Right lobe of liver (tissue), 4 donors: Measurements from ENCODE around the gene DKK2.

Experiments used
- CTCF ChIP-seq, 4 donors: fragments of 200-600 bp in 3 of 4; fragments of 450-650 bp in 1 of 4; IDR thresholded peaks; one replicate each; pipeline versions ENCODE4 v1.5.1 to v1.8.0; 2016 to 2022; ENCODE audit warnings: antibody characterized with exemption in 4 of 4, mild to moderate bottlenecking in 2 of 4
- POLR2A ChIP-seq: fragments of 450-650 bp; IDR thresholded peaks from one replicate; pipeline ENCODE4 v1.6.1; 2017; ENCODE audit warnings: antibody characterized with exemption, mild to moderate bottlenecking
- donor health status: DM: no; HTN: no; CAD: no.
- donor health status: DM: no; HTN: no; CAD: no.
- donor health status: DM: no; HTN: yes; CAD: no.

GRCh38 chr4:107034996-107035818 lies 906 bp downstream of the DKK2 start:
- no peak for TF ChIP-seq CTCF (IDR thresholded peaks at IDR 0.05)
- no peak for TF ChIP-seq POLR2A
